ENCODE measurements around the gene CHIT1.

CHIT1 gene

GRCh38 chr1:203229471-203230135, at the start of gene CHIT1:
Gene CHIT1 (minus strand): TSS chr1:203229673. CDS start chr1:203229636, 37 bp downstream.
- H3K36me3 ChIP-seq (ENCODE audit: insufficient read depth, low read length) = no peaks in the 10 kb centered on the region
- no peak for DNase-seq (ENCODE audit: low read depth, low spot score)
- H3K4me3 ChIP-seq = no peak within 1 kb of the TSS
- no peak within 1 kb of the TSS for H3K27ac ChIP-seq
- TF ChIP-seq FOXP2 (optimal IDR thresholded peaks at IDR 0.05; ENCODE audit: control extremely low read depth, extremely low read length, insufficient read depth) (no peak), POLR2AphosphoS5 (IDR thresholded peaks at IDR 0.05; ENCODE audit: borderline replicate concordance, low read depth, low read length) (no peak), EZH2 (IDR thresholded peaks at IDR 0.05) (no peak)
- H3K9ac ChIP-seq (ENCODE audit: insufficient read length) = no peak within 1 kb of the TSS
- H3K9me3 ChIP-seq (ENCODE audit: low read depth, low read length) = no peaks in the 10 kb centered on the region

GRCh38 chr1:203278885-203279406, 49.5 kb upstream of the CHIT1 start:
- DNase-seq (ENCODE audit: low read depth, low spot score) = no peak
- Histone ChIP-seq H3K9me3 (ENCODE audit: low read depth, low read length) (no peaks in the 10 kb centered on the region), H3K4me3 (no peak overlapping the region), H3K36me3 (ENCODE audit: insufficient read depth, low read length) (no peaks in the 10 kb centered on the region), H3K9ac (ENCODE audit: insufficient read length) (no peak overlapping the region), H3K27ac (no peak overlapping the region)
- no peak for TF ChIP-seq EZH2 (IDR thresholded peaks at IDR 0.05)
- TF ChIP-seq FOXP2 (optimal IDR thresholded peaks at IDR 0.05; ENCODE audit: control extremely low read depth, extremely low read length, insufficient read depth) = no peak
- no peak for TF ChIP-seq POLR2AphosphoS5 (IDR thresholded peaks at IDR 0.05; ENCODE audit: borderline replicate concordance, low read depth, low read length)

- TF ChIP-seq EZH2 (IDR thresholded peaks at IDR 0.05) (no peak), FOXP2 (optimal IDR thresholded peaks at IDR 0.05; ENCODE audit: control extremely low read depth, extremely low read length, insufficient read depth) (no peak), POLR2AphosphoS5 (IDR thresholded peaks at IDR 0.05; ENCODE audit: borderline replicate concordance, low read depth, low read length) (no peak)
- Histone ChIP-seq H3K9me3 (ENCODE audit: low read depth, low read length) (no peaks in the 10 kb centered on the region), H3K36me3 (ENCODE audit: insufficient read depth, low read length) (no peaks in the 10 kb centered on the region), H3K4me3 (no peak overlapping the region), H3K27ac (no peak overlapping the region), H3K9ac (ENCODE audit: insufficient read length) (no peak overlapping the region)
- no peak for DNase-seq (ENCODE audit: low read depth, low spot score)
These were observed 48.8 kb upstream of the CHIT1 start for GRCh38 chr1:203278082-203278884.

DNA sequence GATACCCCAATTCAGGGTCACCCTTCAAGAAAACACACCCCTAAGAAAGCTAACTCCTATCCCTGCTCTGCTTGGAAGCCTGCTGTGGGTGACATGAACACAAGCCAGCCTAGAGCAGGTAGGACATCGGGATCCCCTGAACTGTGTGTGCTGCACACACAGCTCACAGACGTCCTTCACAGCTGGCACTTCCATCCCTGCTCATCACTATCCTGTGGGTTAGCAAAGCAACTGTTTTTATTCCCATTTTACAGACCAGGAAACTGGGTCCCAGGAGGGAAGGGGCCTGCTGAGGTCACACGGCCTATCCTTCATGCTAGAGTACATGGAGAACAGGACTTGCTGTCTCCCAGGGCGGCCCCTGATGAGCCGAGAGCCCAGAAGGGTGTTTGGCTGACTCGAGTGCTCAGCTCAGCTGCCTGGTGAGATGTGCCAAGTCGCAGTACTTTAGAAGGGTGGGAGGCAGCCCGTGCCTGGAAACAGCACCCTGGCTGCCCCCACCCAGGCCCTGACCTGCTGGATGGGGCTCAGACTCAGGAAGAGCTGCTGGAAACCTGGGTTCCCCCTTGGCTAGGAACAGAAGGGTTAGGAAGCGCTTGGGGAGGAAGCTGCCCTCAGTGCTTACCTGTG, 47.6 kb upstream of the CHIT1 start:
- no peak for DNase-seq (ENCODE audit: low read depth, low spot score)
- Histone ChIP-seq H3K9ac (ENCODE audit: insufficient read length) (no peak overlapping the region), H3K27ac (no peak overlapping the region), H3K9me3 (ENCODE audit: low read depth, low read length) (no peaks in the 10 kb centered on the region), H3K36me3 (ENCODE audit: insufficient read depth, low read length) (no peaks in the 10 kb centered on the region), H3K4me3 (no peak overlapping the region)
- TF ChIP-seq EZH2 (IDR thresholded peaks at IDR 0.05) = no peak
- TF ChIP-seq POLR2AphosphoS5 (IDR thresholded peaks at IDR 0.05; ENCODE audit: borderline replicate concordance, low read depth, low read length) = no peak
- TF ChIP-seq FOXP2 (optimal IDR thresholded peaks at IDR 0.05; ENCODE audit: control extremely low read depth, extremely low read length, insufficient read depth) = no peak

GRCh38 chr1:203276408-203276807, 46.9 kb upstream of the CHIT1 start:
- H3K9me3 ChIP-seq (ENCODE audit: low read depth, low read length) = no peaks in the 10 kb centered on the region
- H3K9ac ChIP-seq (ENCODE audit: insufficient read length) = no peak overlapping the region
- no peak overlapping the region for H3K27ac ChIP-seq
- no peak for DNase-seq (ENCODE audit: low read depth, low spot score)
- TF ChIP-seq FOXP2 (optimal IDR thresholded peaks at IDR 0.05; ENCODE audit: control extremely low read depth, extremely low read length, insufficient read depth) = no peak
- no peak for TF ChIP-seq POLR2AphosphoS5 (IDR thresholded peaks at IDR 0.05; ENCODE audit: borderline replicate concordance, low read depth, low read length)
- no peak for TF ChIP-seq EZH2 (IDR thresholded peaks at IDR 0.05)
- H3K36me3 ChIP-seq (ENCODE audit: insufficient read depth, low read length) = no peaks in the 10 kb centered on the region
- no peak overlapping the region for H3K4me3 ChIP-seq

- Histone ChIP-seq H3K27ac (no peak overlapping the region), H3K36me3 (ENCODE audit: insufficient read depth, low read length) (no peaks in the 10 kb centered on the region), H3K9me3 (ENCODE audit: low read depth, low read length) (no peaks in the 10 kb centered on the region), H3K4me3 (no peak overlapping the region), H3K9ac (ENCODE audit: insufficient read length) (no peak overlapping the region)
- DNase-seq (ENCODE audit: low read depth, low spot score) = no peak
- TF ChIP-seq EZH2 (IDR thresholded peaks at IDR 0.05) = no peak
- no peak for TF ChIP-seq FOXP2 (optimal IDR thresholded peaks at IDR 0.05; ENCODE audit: control extremely low read depth, extremely low read length, insufficient read depth)
- no peak for TF ChIP-seq POLR2AphosphoS5 (IDR thresholded peaks at IDR 0.05; ENCODE audit: borderline replicate concordance, low read depth, low read length)
These were observed 46.3 kb upstream of the CHIT1 start for GRCh38 chr1:203275656-203276272.

GRCh38 chr1:203274603-203275381, 45.3 kb upstream of the CHIT1 start:
- no peak overlapping the region for H3K4me3 ChIP-seq
- H3K9ac ChIP-seq (ENCODE audit: insufficient read length) = no peak overlapping the region
- H3K9me3 ChIP-seq (ENCODE audit: low read depth, low read length) = no peaks in the 10 kb centered on the region
- H3K27ac ChIP-seq = no peak overlapping the region
- TF ChIP-seq FOXP2 (optimal IDR thresholded peaks at IDR 0.05; ENCODE audit: control extremely low read depth, extremely low read length, insufficient read depth) = no peak
- TF ChIP-seq EZH2 (IDR thresholded peaks at IDR 0.05) = no peak
- TF ChIP-seq POLR2AphosphoS5 (IDR thresholded peaks at IDR 0.05; ENCODE audit: borderline replicate concordance, low read depth, low read length) = no peak
- no peaks in the 10 kb centered on the region for H3K36me3 ChIP-seq (ENCODE audit: insufficient read depth, low read length)
- DNase-seq (ENCODE audit: low read depth, low spot score) = no peak
